Epithelial cell of prostate (primary cell): ENCODE data around the gene FHAD1.

Source experiments
- DNase-seq: peaks from one replicate; pipeline ENCODE4 v3.0.0-alpha.2; 2011; ENCODE audit warnings: low read depth, low spot score
- H3K27ac ChIP-seq: fragments of 450-650 bp; 2 replicates; pipeline ENCODE4 v1.5.1; 2017; ENCODE audit warnings: mild to moderate bottlenecking

The FHAD1 gene

DNA sequence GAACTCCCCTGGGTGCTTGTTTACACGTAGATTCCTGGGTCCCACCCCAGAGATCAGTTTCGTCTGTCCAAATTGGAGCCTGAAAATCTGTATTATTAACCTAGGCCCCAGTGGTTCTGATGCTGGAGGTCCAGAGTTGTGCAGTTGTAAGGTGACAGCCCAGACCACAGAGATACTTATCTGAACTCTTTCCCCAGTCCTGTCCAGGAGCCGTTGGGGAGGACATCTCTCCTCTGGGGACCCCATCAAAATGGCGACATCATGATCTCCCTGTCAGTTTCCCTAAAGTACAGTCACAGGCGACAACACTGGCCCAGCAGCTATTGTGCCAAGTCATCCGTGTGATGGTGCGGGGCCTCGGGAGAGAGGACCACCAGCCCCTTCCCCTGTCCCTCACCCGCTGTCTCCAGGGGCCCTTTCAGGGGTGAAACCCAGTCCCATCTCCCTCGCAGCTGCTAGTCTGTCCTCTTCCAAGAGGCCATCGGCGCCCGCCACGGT, 161.9 kb downstream of the FHAD1 start:
- no peak overlapping the region for H3K27ac ChIP-seq
- DNase-seq = no peak

- no peak for DNase-seq
These were observed 162.6 kb downstream of the FHAD1 start, which contains the start of gene EFHD2 for GRCh38 chr1:15409388-15410222. TSS of gene EFHD2 (plus strand) at chr1:15409888. CDS start at chr1:15409972, 84 bp downstream.

GRCh38 chr1:15410223-15410883, 163.3 kb downstream of the FHAD1 start:
- DNase-seq = no peak
- peak overlapping the region; percentile 48 for H3K27ac ChIP-seq

More at GRCh38 chr1:15409388-15410222, 162.6 kb downstream of the FHAD1 start, which contains the start of gene EFHD2:
- H3K27ac ChIP-seq = peak within 1 kb of the TSS; percentile 48

DNA sequence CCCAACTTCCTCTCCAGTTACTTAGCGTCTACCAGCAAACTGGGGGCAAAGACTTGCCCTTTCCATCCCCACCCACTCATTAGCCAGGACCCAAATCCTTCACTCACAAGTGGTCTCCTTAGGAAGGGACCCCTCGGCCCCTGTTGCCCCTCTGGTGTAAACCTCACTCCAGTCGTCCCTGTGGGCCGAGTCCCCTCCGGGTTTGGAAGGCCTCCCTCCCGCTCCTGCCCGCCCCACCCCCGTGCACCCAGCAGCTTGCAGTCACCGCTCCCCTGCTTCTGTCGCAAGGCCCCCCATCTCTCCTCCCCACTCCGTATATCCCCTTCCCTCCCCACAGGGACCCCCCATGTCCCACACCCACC, 163.8 kb downstream of the FHAD1 start:
- no peak for DNase-seq
- peak overlapping the region; percentile 48 for H3K27ac ChIP-seq

DNA sequence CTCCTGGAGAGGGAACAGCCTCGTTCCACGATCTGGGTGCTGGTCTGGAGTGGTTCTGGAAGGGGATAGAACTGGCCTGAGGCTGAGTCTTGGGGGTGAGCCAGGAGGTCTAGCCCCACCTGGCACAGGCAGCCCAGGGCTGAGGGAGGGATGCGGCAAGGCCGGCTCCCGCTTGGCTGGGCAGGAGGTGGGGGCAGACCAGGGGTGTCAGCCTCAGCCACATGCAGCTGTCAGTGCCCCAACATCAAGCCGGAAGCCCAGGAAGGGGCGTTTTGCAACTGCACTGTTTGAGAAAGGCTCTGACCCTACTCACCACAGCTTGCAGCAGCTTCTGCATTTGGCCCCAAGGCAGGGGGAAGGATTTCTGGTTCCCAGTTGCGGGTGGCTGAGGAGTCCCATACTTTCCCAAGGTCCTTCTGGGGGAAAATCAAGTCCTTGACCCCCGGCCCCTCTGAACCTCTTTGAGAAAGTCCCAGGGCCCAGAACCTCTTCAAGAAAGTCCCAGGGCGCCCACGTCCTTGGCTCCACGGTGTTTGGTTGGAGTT, 164.6 kb downstream of the FHAD1 start:
- no peak for DNase-seq
- H3K27ac ChIP-seq = peak overlapping the region; percentile 48

DNA sequence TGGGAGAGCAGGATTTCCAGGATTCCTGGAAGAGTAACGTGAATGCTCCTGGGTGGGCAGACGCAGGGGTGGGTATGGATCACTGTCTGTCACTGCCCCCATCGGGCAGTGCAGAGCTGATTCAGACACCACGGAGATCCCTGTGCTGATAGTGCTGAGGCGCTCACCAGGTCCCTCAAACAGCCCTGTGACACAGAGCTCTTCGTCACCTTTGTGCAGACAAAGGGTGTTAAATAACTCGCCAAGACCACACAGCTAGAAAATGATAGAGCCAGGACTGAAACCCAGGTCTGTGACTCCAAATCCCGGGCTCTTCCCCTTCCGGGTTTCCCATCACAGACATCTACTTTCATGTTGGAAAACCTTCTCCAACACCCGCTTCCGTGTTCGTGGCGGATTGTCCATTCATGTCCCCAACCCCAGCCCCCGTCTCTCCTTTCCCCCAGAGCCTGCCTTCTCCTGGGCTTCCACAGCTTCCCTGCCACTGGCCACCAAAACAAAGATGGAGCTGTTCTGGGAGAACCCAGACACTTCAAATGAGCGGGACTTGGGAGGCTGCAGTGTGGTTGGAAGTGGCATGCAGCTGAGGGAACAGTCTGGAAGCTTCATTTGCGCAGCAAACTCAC, 165.3 kb downstream of the FHAD1 start:
- DNase-seq = no peak
- H3K27ac ChIP-seq = peak overlapping the region; percentile 48

DNA sequence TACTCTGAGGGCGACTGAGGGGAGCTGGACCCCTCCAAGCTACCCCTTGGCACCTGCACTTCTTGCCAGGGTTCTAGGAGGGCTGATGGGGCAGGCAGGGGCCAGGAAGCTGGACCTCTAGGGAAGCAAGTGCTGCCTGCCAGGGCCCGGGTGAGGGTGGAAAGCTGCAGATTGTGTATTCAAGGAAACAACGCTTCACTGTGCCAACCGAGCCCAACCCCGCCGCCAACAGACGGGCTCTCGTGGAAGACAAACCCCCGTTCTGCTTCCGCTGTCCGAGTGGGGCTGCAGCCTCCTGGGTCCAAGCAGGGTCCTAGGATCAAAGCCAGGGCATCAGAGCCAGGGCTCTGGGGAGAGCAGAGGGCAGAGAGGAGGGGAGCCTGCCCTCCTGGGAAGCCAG, 165.8 kb downstream of the FHAD1 start:
- no peak overlapping the region for H3K27ac ChIP-seq
- no peak for DNase-seq

GRCh38 chr1:15413563-15414444, 166.8 kb downstream of the FHAD1 start:
- H3K27ac ChIP-seq = no peak overlapping the region
- DNase-seq = no peak

GRCh38 chr1:15414445-15414983, 167.5 kb downstream of the FHAD1 start:
- peak overlapping the region; percentile 92 for H3K27ac ChIP-seq
- DNase-seq = no peak

DNA sequence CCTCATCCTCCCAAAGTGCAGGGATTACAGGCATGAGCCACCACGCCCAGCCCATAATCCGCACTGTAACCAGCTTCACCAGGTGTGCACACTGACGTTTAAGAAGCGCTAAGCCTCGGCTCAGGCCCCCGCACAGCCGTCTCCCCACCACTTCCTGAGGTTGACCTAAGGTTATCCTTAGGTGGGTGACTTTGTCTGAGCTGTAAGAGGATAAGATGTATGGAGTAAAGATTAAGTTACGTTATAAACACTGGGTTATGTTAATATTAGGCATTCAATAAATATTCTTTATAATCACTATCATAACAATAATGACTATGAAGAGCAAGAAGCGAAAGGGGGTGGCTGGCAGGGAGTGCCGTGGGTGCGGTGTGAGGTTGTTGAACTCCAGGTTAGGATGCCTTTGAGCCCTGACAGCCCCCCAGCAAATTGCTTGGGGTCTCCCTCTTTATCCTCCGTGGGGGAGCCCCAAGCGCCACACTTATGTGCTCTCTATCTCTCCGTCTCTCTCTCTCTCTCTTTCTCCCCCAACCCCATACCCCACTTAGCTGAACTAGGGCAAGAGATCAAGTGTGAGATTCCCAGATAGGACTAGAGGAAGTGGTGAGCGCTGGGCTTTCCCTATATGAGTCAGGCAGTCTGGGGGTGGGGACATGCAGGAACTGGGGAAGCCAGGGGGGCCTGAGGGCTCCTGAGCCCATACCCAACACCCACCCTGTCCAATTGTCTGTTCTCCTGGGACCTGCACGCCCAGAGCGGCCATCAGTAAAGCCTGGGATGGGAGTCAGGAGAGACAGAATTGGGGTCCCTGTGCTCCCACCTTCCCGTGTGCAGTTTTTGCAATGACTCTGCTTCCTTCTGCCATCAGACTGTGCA, 170.3 kb downstream of the FHAD1 start:
- DNase-seq = no peak
- H3K27ac ChIP-seq = peak overlapping the region; percentile 92

DNA sequence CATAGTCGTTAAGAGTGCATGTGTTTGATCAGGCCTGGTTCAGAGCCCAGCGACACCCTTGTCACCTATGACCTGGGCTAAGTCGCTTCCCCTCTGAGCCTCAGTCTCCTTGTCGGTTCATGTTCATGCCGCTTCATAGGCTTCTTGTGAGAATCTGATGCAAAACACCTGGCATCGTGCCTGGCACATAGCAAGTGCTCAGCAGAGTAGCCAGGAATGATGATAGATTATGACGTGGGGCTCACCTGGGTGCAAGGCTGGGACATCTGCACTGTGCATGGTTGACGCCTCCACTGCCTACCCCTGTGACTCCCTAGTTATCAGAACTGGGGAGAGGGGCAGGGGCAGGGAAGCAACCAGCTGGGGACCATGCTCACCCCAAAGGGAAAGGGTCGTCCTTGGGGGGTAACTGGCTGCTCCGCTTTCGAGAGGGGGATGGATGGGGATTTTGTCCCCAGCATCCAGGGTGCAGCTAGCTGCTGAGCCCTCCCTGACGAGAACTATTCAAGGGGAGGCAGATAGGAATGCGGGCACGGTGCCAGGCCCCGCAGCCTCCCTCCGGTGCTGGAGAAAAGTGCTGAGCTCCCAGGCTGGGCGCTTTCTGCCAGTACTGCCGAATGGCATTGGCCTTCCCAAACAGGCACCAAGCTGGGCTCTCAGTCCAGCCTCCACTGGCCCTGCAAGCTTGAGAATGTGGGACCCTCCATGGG, 171.9 kb downstream of the FHAD1 start:
- peak overlapping the region; percentile 92 for H3K27ac ChIP-seq
- DNase-seq = peak; percentile 68

- H3K27ac ChIP-seq = no peak overlapping the region
- DNase-seq = no peak
These were observed 173.9 kb downstream of the FHAD1 start for GRCh38 chr1:15420853-15421465.

GRCh38 chr1:15422871-15423270, 175.8 kb downstream of the FHAD1 start:
- DNase-seq = no peak
- no peak overlapping the region for H3K27ac ChIP-seq

DNA sequence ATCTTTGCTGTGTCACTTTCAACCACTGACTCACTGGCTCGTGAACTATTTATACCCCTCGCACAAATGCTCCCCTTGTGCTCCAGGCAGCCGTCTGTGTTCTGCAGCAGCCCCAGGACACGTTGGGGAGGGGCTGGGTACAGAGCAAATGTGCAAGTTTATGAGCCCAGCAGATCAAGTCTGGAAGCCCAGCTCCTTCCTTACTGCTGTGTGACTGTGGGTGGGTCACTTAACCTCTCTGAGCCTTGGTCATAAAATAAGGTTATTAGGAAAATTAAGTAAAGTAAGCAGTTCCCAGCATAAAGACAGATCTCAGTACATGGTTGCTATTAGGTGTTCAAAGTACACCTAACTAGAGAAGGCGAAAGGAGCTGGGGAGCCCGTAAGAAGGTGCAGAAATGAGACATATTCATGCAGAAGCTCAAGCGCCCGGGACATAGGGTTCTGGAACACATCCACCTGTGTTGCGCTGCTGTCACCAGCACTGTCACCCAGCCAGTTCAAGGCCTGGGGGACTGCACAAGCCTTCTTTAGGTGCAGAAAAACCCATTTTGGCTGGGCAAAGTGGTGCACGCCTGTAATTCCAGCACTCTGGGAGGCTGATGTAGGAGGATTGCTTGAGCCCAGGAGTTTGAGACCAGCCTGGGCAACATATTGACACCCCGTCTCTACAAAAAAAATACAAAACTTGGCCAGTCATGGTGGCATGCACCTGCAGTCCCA, 176.5 kb downstream of the FHAD1 start:
- H3K27ac ChIP-seq = no peak overlapping the region

GRCh38 chr1:15424146-15424667, 177.2 kb downstream of the FHAD1 start:
- DNase-seq = no peak
- H3K27ac ChIP-seq = no peak overlapping the region

More for the DNA sequence above, 176.5 kb downstream of the FHAD1 start:
- no peak for DNase-seq

GRCh38 chr1:15424981-15425380, 178.0 kb downstream of the FHAD1 start:
- no peak for DNase-seq
- no peak overlapping the region for H3K27ac ChIP-seq

DNA sequence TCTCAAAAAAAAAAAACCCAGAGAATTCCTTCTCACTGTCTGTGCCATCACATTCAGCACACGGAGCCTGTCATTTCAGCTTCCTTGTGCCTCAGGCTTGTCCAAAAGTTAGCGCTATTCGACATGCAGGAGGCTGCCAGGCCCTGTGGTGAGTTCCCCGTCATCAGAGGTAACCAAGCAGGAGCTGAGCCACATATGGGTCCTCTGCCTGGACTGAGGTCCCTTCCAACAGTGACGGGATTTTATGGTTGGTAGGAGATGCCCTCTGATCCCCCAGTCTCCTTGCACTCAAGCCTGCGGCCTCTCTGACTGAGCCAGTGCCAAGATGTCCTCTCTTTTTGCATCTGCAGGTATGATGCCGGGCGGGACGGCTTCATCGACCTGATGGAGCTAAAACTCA, 178.5 kb downstream of the FHAD1 start:
- no peak for DNase-seq
- no peak overlapping the region for H3K27ac ChIP-seq
